ENCODE measurements around the gene COPZ2.

DNA sequence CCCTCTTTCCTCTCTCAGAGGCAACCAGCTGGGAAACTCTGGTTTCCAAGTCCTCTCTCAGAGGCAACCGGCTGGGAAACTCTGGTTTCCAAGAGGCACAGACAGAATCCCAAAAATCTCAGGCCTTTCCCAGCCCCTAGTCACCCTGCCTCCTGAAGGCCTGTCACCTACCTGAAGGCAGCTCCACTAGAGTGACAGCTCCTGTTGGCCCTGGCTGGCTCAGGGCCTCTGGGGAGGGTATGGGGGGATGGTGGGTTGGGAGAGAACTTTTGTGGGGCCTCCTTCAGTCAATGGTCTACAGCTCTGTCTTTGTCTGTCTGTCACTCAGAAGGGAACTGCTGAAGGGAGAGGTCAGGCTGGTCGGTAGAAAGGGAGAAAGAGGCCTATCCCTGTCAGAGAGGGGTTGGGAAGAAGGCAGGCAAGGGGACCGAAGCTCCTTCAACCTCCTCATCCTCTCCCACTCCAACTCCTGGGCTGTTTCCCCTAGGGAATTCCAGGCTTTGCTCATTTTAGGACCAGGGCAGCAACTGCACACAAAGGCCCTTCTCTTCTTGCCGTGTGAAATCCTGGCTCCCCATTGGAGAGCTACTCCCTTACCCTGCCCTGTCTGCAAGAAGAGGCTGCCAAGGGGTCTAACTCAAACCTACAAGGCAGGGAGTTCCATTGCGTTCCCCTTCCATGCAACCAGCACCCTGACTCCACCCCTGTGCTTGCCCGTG is 23.6 kb downstream of the COPZ2 start:
- TF ChIP-seq POLR2A (IDR thresholded peaks at IDR 0.05; ENCODE audit: low read depth, low read length) (no peak), TAF1 (IDR thresholded peaks at IDR 0.05; ENCODE audit: borderline replicate concordance, low read depth, low read length) (no peak), POLR2AphosphoS5 (IDR thresholded peaks at IDR 0.05; ENCODE audit: low read depth, low read length) (no peak)
